Loucy (cell line): ENCODE data around the gene POLA1.

ENCODE experiments used
- H2AFZ ChIP-seq: fragments of 200-600 bp; sonication (generic); 2 replicates; pipeline ENCODE4 v1.6.0; 2016; ENCODE audit warnings: antibody characterized with exemption, mild to moderate bottlenecking, low read length, moderate library complexity
- H3F3A ChIP-seq: fragments of 200-600 bp; 2 replicates; pipeline ENCODE4 v1.6.0; 2016; ENCODE audit warnings: antibody characterized with exemption, low read depth, mild to moderate bottlenecking
- H3K27me3 ChIP-seq: fragments of 200-600 bp; sonication (generic); 2 replicates; pipeline ENCODE4 v1.6.1; 2014; ENCODE audit warnings: low read length, mild to moderate bottlenecking; ENCODE audit not compliant: insufficient read depth, poor library complexity, severe bottlenecking
- H3K36me3 ChIP-seq: fragments of 200-600 bp; sonication (generic); 2 replicates; pipeline ENCODE4 v1.6.1; 2016; ENCODE audit warnings: low read length; ENCODE audit not compliant: insufficient read depth
- H3K4me1 ChIP-seq: fragments of 200-600 bp; sonication (generic); 2 replicates; pipeline ENCODE4 v1.5.1; 2014; ENCODE audit warnings: low read length, mild to moderate bottlenecking; ENCODE audit not compliant: insufficient read depth, poor library complexity, severe bottlenecking
- H3K4me2 ChIP-seq: fragments of 200-600 bp; sonication (generic); 2 replicates; pipeline ENCODE4 v1.6.0; 2014; ENCODE audit warnings: antibody characterized with exemption, low read length, low read depth, mild to moderate bottlenecking; ENCODE audit not compliant: poor library complexity, severe bottlenecking
- H3K4me3 ChIP-seq: fragments of 200-600 bp; sonication (generic); 2 replicates; pipeline ENCODE4 v1.5.1; 2014; ENCODE audit warnings: low read length, mild to moderate bottlenecking, mixed read lengths; ENCODE audit not compliant: poor library complexity, severe bottlenecking
- H3K79me2 ChIP-seq: fragments of 200-600 bp; sonication (generic); 2 replicates; pipeline ENCODE4 v1.6.1; 2014; ENCODE audit warnings: low read length; ENCODE audit not compliant: insufficient read depth
- H3K9ac ChIP-seq: fragments of 200-600 bp; sonication (generic); 2 replicates; pipeline ENCODE4 v1.6.0; 2014; ENCODE audit warnings: mild to moderate bottlenecking, low read depth, low read length, moderate library complexity; ENCODE audit not compliant: poor library complexity, severe bottlenecking
- H3K9me2 ChIP-seq: fragments of 200-600 bp; sonication (generic); replicated peaks from 2 replicates; pipeline ENCODE4 v1.6.1; 2016; ENCODE audit warnings: low read depth, low read length, mixed read lengths
- H3K9me3 ChIP-seq: fragments of 200-600 bp; sonication (generic); 2 replicates; pipeline ENCODE4 v1.6.1; 2014; ENCODE audit warnings: mild to moderate bottlenecking, antibody characterized with exemption, low read length, low read depth; ENCODE audit not compliant: insufficient read depth
- H4K20me1 ChIP-seq: fragments of 200-600 bp; sonication (generic); 2 replicates; pipeline ENCODE4 v1.6.0; 2014; ENCODE audit warnings: antibody characterized with exemption, low read length, mild to moderate bottlenecking; ENCODE audit not compliant: insufficient read depth, poor library complexity, severe bottlenecking
- CTCF ChIP-seq: fragments of 200-600 bp; sonication (generic); conservative IDR thresholded peaks from 2 replicates; pipeline ENCODE4 v1.5.1; 2014; ENCODE audit warnings: mild to moderate bottlenecking, antibody characterized with exemption, low read length
- EZH2phosphoT487 ChIP-seq: fragments of 200-600 bp; IDR thresholded peaks from 2 replicates; pipeline ENCODE4 v1.6.1; 2018; ENCODE audit warnings: antibody characterized with exemption, mild to moderate bottlenecking, moderate library complexity, borderline replicate concordance

POLA1 gene

GRCh38 chrX:24702362-24703184 lies 8.9 kb downstream of the POLA1 start:
- Histone ChIP-seq H3K79me2 (peaks cover 21% of the 10 kb centered on the region), H3K4me3 (no peak overlapping the region), H3K9ac (no peak overlapping the region), H3F3A (no peaks in the 10 kb centered on the region), H3K27me3 (no peaks in the 10 kb centered on the region), H3K4me2 (no peak overlapping the region), H3K9me3 (no peaks in the 10 kb centered on the region), H4K20me1 (peaks cover 3% of the 10 kb centered on the region), H2AFZ (no peak overlapping the region), H3K4me1 (no peaks in the 10 kb centered on the region), H3K36me3 (peaks cover 47% of the 10 kb centered on the region; the same call in 1 of the 2 replicates), H3K9me2 (no peaks in the 10 kb centered on the region)
- TF ChIP-seq CTCF (no peak), EZH2phosphoT487 (no peak)

- no peak overlapping the region for H2AFZ ChIP-seq
- H3K4me1 ChIP-seq = no peaks in the 10 kb centered on the region
- peaks cover 47% of the 10 kb centered on the region; the same call in 1 of the 2 replicates for H3K36me3 ChIP-seq
Measured at GRCh38 chrX:24703185-24703494, 9.4 kb downstream of the POLA1 start.

GRCh38 chrX:24718771-24719170 lies 25.1 kb downstream of the POLA1 start:
- TF ChIP-seq EZH2phosphoT487 (no peak), CTCF (no peak)

More at GRCh38 chrX:24703185-24703494, 9.4 kb downstream of the POLA1 start:
- Histone ChIP-seq H3K9me3 (no peaks in the 10 kb centered on the region), H4K20me1 (no peaks in the 10 kb centered on the region), H3K4me3 (no peak overlapping the region), H3K9me2 (no peaks in the 10 kb centered on the region), H3F3A (no peaks in the 10 kb centered on the region), H3K4me2 (no peak overlapping the region), H3K79me2 (peaks cover 16% of the 10 kb centered on the region; the same call in 1 of the 2 replicates), H3K27me3 (no peaks in the 10 kb centered on the region), H3K9ac (no peak overlapping the region)
- no peak for TF ChIP-seq EZH2phosphoT487
- no peak for TF ChIP-seq CTCF

More at GRCh38 chrX:24718771-24719170, 25.1 kb downstream of the POLA1 start:
- Histone ChIP-seq H3K9ac (no peak overlapping the region), H2AFZ (no peak overlapping the region), H3K4me3 (no peak overlapping the region), H3K79me2 (no peaks in the 10 kb centered on the region), H3K36me3 (peaks cover 70% of the 10 kb centered on the region; the same call in 1 of the 2 replicates), H3K4me2 (no peak overlapping the region), H3K27me3 (no peaks in the 10 kb centered on the region), H4K20me1 (no peaks in the 10 kb centered on the region), H3F3A (no peaks in the 10 kb centered on the region), H3K9me3 (no peaks in the 10 kb centered on the region), H3K9me2 (no peaks in the 10 kb centered on the region), H3K4me1 (no peaks in the 10 kb centered on the region)
